ENCODE data around the gene PSMB10. TPM values are rescaled to one million over a fixed set of nuclear protein-coding genes. Genes with fewer than 3 reads are reported as not detected.

PSMB10 gene
- total and polyA plus RNA-seq, 2 donors (not counting 3 experiments of a cell fraction or from before 2014, with no cell fraction given) = 40.8 to 54.7 TPM

GRCh38 chr16:67948015-67948414 lies 11.4 kb upstream of the PSMB10 start:
- no TSS peak for BruUV-seq (replicated peaks)
- Histone ChIP-seq H3K79me2 (ENCODE audit: control insufficient read depth, insufficient read depth, low read length) (no peaks in the 10 kb centered on the region), H3K27ac (ENCODE audit: insufficient read depth, low read depth, low read length) (no peak overlapping the region), H3K9ac (replicated peaks; ENCODE audit: extremely low read depth, insufficient read depth, low read length) (no peak overlapping the region), H3K4me2 (ENCODE audit: insufficient read depth, low read length) (no peak overlapping the region), H3K9me3 (replicated peaks; ENCODE audit: control insufficient read depth, insufficient read depth, low read length) (no peaks in the 10 kb centered on the region), H4K20me1 (replicated peaks; ENCODE audit: control insufficient read depth, extremely low read depth, insufficient read depth, low read length) (no peaks in the 10 kb centered on the region), H3K36me3 (ENCODE audit: control insufficient read depth in 2 of 2, extremely low read depth in 1 of 2, insufficient read depth in 2 of 2, low read length in 2 of 2) (peaks cover 31 to 84% of the 10 kb centered on the region in 2 experiments), H3K4me3 (replicated peaks in 1 of 3; ENCODE audit: insufficient read depth in 1 of 3, low read depth in 1 of 3, low read length in 3 of 3) (no peak overlapping the region), H3K9me1 (replicated peaks; ENCODE audit: control insufficient read depth, extremely low read depth, insufficient read depth, low read length) (no peaks in the 10 kb centered on the region), H3K4me1 (ENCODE audit: control insufficient read depth, extremely low read depth, insufficient read depth, low read length) (no peaks in the 10 kb centered on the region), H3K27me3 (ENCODE audit: control insufficient read depth in 2 of 2, insufficient read depth in 2 of 2, low read length in 2 of 2) (no peaks in the 10 kb centered on the region), H2AFZ (ENCODE audit: low read depth, low read length) (no peak overlapping the region)
- FAIRE-seq (no peak), DNase-seq (ENCODE audit: low read depth, low spot score) (no peak)
- POLR2A ChIA-PET = no interaction called here
- no peak for TF ChIP-seq GATA2 (IDR thresholded peaks at IDR 0.05; ENCODE audit: insufficient read depth, insufficient read length, low read depth, low read length)
- TF ChIP-seq, protein P1, sequence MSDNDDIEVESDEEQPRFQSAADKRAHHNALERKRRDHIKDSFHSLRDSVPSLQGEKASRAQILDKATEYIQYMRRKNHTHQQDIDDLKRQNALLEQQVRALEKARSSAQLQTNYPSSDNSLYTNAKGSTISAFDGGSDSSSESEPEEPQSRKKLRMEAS (IDR thresholded peaks at IDR 0.05; ENCODE audit: insufficient read depth, insufficient read length) = no peak
- TF ChIP-seq FOS (IDR thresholded peaks at IDR 0.05; ENCODE audit: borderline replicate concordance, insufficient read depth, low read length) = no peak
- no peak for TF ChIP-seq CTCF (IDR thresholded peaks at IDR 0.05; ENCODE audit: extremely low read depth in 1 of 2, insufficient read depth in 1 of 2, low read depth in 1 of 2, low read length in 2 of 2)
- no peak for TF ChIP-seq EZH2 (IDR thresholded peaks at IDR 0.05; ENCODE audit: borderline replicate concordance, low read depth, low read length, severe bottlenecking)
- no peak for TF ChIP-seq MYC (IDR thresholded peaks at IDR 0.05; ENCODE audit: low read depth, low read length)
- TF ChIP-seq JUN (IDR thresholded peaks at IDR 0.05; ENCODE audit: borderline replicate concordance, insufficient read depth, insufficient read length, low read depth) = no peak
- CTCF ChIA-PET = no interaction called here
- dilution Hi-C loops (cut with MboI; ENCODE audit: extremely low pct_ligation_motif_present, low sequenced_read_pairs) (no loop called here), intact Hi-C loops (cut with micrococcal nuclease) (no loop called here)

Data from endothelial cell of umbilical vein (primary cell).